Effector CD8-positive, alpha-beta T cell (primary cell): ENCODE measurements around the gene PAQR9.

Experiments used
- DNase-seq: peaks from one replicate; lab custom pipeline; 2025; lab: John Stamatoyannopoulos, UW

The PAQR9 gene

GRCh38 chr3:142982038-142982773 is 18.7 kb upstream of the PAQR9 start:
- DNase-seq: no peak

DNA sequence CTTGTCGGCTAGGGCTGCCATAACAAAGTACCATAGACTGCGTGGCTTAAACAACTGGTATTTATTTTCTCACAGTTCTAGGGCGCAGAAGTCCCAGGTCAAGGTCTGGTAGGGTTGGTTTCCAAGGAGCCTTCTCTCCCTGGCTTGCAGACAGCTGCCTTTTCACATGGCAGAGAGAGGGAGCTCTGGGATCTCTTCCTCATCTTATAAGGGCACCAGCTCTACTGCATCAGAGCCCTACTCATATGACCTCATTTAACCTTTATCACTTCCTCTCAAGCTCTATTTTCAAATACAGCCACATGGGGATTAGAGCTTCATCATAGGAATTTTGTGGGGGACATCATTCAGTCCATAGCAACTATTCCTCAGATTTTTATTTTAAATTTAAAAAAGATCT is 17.6 kb upstream of the PAQR9 start:
- DNase-seq: no peak

DNA sequence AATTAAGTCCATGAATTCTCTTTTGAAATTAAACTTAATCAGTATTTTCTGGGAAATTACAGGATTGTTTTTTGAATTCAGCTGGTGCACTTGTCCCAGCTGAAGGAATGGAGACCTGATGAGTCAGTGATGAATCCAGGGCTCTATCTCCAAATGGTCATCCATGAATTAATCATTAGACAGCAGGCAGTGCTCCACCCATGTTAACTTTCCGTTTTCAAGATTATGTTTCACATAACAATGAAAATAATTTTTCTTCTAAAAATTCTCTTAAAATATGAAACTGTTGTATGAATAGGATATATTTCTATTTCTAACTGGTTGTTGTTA is 13.9 kb upstream of the PAQR9 start:
- no peak for DNase-seq

DNA sequence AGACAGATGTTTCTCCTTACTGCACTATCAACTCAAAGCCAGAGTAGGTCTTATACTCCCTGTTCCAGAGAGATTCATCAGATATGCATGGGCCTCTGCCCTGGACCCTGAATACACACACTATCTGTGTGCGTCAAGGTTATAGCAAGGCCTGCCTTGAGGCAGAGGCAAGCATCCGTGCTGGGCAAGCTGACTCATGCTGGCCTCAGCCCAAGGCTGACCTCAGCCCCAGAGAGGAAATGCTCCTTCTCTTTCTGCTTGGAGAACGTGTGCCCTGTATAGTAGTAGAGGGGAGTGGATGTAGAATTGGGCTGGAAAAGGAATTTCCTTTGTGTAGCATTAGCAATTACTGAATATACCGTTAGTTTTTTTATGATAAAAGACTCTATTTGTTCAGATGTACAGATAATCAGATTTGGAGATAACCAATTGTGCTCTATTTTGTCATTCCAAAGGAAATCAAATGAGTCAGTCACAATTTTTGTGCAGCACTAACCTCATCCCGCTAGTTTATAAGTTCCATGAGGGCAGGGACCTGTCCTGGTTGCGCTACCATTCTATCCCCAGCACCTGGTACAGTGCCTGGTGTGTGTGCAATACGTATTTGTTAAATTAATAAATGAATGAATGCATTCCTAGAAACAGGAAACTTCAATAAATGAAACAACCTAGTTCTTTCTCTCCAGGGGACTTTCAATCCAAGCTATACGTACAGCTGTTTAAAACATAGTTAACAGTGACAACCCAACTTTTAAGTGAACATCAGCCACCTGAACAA is 13.3 kb upstream of the PAQR9 start:
- DNase-seq: no peak

GRCh38 chr3:142975316-142975995 is 12.0 kb upstream of the PAQR9 start:
- DNase-seq: no peak

GRCh38 chr3:142973217-142974009 is 9.9 kb upstream of the PAQR9 start:
- no peak for DNase-seq

- DNase-seq: no peak
Observed at GRCh38 chr3:142972092-142972753, 8.7 kb upstream of the PAQR9 start.

DNA sequence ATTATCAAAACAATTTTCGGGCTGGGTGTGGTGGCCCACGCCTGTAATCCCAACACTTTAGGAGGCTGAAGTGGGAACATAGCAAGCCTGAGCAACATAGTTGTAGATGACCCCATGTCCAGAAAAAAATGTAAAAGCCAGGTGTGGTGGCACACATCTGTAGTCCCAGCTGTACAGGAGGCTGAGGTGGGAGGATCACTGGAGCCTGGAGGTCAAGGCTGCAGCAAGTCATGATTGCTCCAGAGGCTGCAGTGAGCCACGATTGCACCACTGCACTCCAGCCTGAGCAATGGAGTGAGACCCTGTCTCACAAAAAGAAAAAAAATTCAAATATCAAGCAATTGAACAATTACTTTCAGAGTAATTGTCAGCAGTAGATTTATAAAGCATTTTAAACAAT is 8.0 kb upstream of the PAQR9 start:
- DNase-seq: no peak

DNA sequence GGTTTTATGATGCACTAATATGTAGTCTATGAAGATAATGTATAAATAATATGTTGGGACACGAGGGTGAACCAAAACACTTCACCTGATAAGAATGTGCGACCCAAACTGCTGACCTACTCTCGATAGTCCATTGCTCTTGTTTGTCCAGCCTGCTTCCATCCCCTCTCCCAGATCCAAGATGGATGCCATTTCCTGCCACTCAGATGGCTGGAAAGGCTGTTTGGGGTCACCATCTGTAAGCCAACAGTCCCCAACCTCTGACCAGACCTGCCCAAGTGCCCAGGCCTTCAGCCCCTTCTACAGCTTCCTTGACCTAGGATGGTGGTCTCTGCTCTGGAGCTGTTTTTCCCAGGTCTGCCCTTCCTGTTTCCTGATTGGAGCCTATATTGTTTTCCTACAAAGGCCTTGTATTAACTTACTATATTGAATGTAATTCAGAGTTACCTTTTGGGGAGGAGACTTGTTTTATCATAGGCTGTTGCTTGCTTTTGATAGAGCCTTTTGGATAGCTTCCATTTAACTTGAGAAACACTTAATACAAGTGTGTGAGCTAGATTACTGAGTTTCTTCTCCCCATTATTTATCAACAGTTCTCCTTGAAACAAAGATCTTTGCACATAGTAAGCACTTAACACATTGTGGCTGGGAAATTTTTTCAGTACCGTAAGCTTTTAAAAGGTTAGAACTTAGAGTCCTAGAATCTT is 5.0 kb upstream of the PAQR9 start:
- DNase-seq: no peak

- no peak for DNase-seq
Observed at GRCh38 chr3:142966808-142967207, 3.3 kb upstream of the PAQR9 start.

DNA sequence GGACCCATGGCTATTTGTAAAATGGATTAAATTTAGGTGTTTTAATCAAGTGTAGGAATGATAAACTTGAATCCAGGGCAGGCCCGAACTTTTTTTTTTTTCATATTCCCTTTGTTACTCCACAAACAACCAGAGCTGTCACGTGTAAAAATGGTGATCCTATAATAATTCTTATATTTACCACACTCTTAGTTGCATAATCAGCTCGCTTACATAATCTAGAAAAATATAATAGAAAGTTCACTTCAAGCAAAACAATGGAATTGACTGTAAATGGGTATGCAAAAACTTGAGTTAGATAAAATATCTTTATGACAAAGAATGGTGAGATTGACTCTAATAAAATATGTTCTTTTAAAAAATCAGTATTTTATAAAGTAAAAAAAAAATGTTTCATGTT is 2.1 kb upstream of the PAQR9 start:
- no peak for DNase-seq

- DNase-seq: no peak
Observed at GRCh38 chr3:142963234-142963515, 299 bp downstream of the PAQR9 start.

DNA sequence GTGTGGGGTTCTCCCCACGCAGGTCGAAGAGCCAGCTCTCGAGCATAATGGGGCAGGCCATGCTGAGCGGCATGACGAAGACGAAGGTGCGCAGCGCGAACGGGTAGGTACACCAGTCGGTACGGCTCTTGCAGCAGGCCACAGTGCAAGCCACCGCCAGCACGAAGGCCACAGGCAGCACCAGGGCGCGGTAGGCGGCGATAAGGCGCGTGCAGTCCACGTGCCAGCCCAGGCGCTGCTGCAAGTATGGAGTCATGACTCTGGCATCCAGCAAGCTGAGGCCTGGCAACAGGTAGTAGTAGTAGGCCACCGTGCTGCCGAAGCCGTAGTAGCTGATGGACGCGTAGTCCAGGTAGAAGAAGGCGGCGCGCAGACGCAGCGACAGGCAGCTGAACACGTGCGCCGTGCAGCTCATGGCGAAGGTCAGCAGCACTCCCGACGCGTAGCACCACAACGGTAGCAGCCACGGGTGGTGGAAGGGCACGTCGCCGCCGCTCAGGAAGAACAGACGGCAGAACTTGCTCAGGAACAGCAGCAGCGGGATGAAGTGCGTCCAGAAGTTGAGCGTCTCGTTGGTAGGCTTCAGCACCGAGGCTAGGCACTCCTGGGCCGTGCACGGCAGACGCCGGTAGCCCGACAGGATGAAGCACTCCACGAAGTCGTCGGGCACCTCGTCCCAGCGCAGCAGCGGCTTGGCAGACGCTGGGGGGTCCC is 797 bp downstream of the PAQR9 start:
- DNase-seq: no peak

DNA sequence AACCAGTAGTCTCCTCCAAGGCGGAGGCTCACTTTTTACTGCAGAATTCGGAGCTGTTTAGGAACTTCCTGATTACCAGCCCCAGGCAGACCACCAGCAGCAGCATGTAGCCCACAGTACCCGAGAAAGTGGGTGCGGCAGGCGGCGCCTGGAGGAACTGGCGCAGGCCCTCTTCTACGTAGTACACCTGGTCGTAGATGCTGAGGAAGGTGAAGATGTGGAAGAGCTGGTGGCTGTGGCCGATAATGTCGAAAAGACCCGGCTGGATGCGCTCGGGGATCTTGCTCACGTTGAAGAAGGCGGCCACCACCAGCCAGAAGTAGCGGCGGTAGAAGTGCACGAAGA is 1.3 kb downstream of the PAQR9 start:
- DNase-seq: no peak

GRCh38 chr3:142961539-142961938 is 1.9 kb downstream of the PAQR9 start:
- DNase-seq: no peak

DNA sequence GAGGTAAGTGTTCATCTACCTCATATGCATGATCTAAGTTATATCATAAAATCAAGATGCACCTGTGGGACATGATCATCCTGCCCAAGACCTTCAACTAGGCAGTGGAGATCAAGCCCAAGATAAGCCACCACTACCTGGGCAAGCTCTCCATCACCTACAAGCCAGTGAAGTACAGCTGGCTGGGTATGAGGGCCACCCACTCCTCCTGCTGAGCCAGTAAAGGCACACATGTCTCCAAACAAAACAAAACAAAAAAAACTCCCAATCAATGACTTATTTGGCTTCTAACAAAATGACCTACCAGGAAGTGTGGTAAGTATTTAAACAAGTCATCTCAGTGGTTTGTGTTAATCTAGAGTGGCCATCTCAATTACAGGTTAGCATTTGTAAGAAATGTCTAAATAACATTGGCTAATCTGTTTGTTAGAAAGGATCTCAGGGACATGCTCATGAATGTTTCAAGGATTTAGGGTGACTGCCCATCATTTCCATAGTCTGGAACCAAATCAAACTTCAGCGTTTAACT is 3.1 kb downstream of the PAQR9 start:
- DNase-seq: no peak

GRCh38 chr3:142958707-142959106 is 4.8 kb downstream of the PAQR9 start:
- DNase-seq: no peak

- no peak for DNase-seq
Observed at GRCh38 chr3:142953443-142953842, 10.0 kb downstream of the PAQR9 start.

GRCh38 chr3:142952272-142953193 is 10.9 kb downstream of the PAQR9 start:
- no peak for DNase-seq
